ENCODE results near the gene SLIT2. TPM values are rescaled to one million over a fixed set of nuclear protein-coding genes. Genes with fewer than 3 reads are reported as not detected.

Gene SLIT2
- total RNA-seq, 1 donor from 2014 or later, result 11.6 TPM

DNA sequence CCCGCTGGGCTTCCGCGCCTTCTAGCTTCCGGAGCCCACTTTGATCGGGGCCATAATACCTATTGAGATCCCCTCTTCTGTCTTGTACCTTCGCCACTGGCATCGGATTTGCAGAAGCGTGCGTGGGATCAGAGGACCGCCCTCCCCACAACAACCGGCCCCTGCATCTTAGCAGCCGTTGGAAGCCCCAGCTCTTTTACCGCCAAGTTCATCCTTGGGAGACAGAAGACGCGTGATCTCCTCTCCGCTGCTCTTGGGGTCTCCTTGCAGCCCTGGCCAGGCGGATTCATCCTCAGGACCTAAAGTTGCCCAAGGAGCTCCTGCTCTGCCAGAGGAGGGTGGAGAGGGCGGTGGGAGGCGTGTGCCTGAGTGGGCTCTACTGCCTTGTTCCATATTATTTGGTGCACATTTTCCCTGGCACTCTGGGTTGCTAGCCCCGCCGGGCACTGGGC lies 1.6 kb downstream of the SLIT2 start:
- peaks cover 67% of the 10 kb centered on the region for H3K27me3 Mint-ChIP-seq
- no peaks in the 10 kb centered on the region for H3K9me3 Mint-ChIP-seq (ENCODE audit: low read depth)
- H3K36me3 Mint-ChIP-seq (ENCODE audit: insufficient read depth), result no peaks in the 10 kb centered on the region
- peak overlapping the region; percentile 41 for H3K27ac Mint-ChIP-seq
- no peak for DNase-seq (ENCODE audit: low spot score, unreplicated experiment)
- peak overlapping the region; percentile 89 for H3K4me3 Mint-ChIP-seq (ENCODE audit: low read depth)
- H3K4me1 Mint-ChIP-seq (ENCODE audit: low read depth), result peaks cover 28% of the 10 kb centered on the region
- TF ChIP-seq, protein P1, sequence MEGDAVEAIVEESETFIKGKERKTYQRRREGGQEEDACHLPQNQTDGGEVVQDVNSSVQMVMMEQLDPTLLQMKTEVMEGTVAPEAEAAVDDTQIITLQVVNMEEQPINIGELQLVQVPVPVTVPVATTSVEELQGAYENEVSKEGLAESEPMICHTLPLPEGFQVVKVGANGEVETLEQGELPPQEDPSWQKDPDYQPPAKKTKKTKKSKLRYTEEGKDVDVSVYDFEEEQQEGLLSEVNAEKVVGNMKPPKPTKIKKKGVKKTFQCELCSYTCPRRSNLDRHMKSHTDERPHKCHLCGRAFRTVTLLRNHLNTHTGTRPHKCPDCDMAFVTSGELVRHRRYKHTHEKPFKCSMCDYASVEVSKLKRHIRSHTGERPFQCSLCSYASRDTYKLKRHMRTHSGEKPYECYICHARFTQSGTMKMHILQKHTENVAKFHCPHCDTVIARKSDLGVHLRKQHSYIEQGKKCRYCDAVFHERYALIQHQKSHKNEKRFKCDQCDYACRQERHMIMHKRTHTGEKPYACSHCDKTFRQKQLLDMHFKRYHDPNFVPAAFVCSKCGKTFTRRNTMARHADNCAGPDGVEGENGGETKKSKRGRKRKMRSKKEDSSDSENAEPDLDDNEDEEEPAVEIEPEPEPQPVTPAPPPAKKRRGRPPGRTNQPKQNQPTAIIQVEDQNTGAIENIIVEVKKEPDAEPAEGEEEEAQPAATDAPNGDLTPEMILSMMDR (IDR thresholded peaks at IDR 0.05; ENCODE audit: unreplicated experiment), result no peak

GRCh38 chr4:20253735-20254409 lies 2.2 kb downstream of the SLIT2 start:
- H3K36me3 Mint-ChIP-seq (ENCODE audit: insufficient read depth), result no peaks in the 10 kb centered on the region
- no peak overlapping the region for H3K27ac Mint-ChIP-seq
- no peak for DNase-seq (ENCODE audit: low spot score, unreplicated experiment)
- peaks cover 28% of the 10 kb centered on the region for H3K4me1 Mint-ChIP-seq (ENCODE audit: low read depth)
- H3K9me3 Mint-ChIP-seq (ENCODE audit: low read depth), result no peaks in the 10 kb centered on the region
- H3K27me3 Mint-ChIP-seq, result peaks cover 67% of the 10 kb centered on the region
- TF ChIP-seq, protein P1 (IDR thresholded peaks at IDR 0.05; ENCODE audit: unreplicated experiment), result no peak
- peak overlapping the region; percentile 89 for H3K4me3 Mint-ChIP-seq (ENCODE audit: low read depth)

DNA sequence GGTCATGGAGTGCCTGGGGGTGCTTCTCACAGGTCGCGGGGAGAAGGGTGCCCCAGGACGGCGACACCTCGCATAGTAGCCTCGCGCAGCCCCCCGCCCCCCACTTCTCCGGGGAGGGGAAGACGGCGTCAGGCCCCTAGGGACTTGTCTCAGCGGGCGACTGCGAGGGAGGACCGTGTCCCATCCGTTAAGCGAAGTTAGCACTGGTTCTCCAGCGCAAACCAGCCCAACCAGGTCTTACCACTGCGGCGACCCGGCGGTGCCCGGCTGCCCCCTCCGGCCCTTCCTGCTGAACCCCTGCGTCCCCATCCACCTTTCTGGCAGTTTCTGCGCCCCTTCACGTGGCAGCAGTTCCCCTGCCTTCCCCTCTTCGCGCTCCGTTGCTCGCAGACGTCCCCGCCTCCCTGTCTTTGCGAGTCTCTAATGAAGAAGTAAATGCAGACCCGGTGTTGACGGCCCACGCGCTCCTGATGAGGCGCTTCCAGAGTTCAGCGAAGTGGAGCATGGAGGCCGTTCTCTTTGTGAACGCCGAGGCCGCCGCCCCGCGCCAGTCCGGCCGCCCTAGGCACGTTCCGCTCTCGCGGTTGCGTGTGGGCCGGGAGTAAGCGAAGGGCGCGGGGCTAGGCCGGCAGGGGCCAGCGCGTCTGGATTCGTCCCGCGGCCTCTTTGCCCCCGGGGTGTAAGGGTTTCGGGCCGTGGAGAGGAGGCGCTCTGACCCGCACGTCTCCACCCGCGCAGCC lies 3.0 kb downstream of the SLIT2 start:
- TF ChIP-seq, protein P1 (IDR thresholded peaks at IDR 0.05; ENCODE audit: unreplicated experiment), result no peak
- H3K36me3 Mint-ChIP-seq (ENCODE audit: insufficient read depth), result no peaks in the 10 kb centered on the region
- peaks cover 62% of the 10 kb centered on the region for H3K27me3 Mint-ChIP-seq
- no peaks in the 10 kb centered on the region for H3K9me3 Mint-ChIP-seq (ENCODE audit: low read depth)
- peak overlapping the region; percentile 89 for H3K4me3 Mint-ChIP-seq (ENCODE audit: low read depth)
- peak; percentile 28 for DNase-seq (ENCODE audit: low spot score, unreplicated experiment)
- H3K27ac Mint-ChIP-seq, result peak overlapping the region; percentile 70
- H3K4me1 Mint-ChIP-seq (ENCODE audit: low read depth), result peaks cover 31% of the 10 kb centered on the region

DNA sequence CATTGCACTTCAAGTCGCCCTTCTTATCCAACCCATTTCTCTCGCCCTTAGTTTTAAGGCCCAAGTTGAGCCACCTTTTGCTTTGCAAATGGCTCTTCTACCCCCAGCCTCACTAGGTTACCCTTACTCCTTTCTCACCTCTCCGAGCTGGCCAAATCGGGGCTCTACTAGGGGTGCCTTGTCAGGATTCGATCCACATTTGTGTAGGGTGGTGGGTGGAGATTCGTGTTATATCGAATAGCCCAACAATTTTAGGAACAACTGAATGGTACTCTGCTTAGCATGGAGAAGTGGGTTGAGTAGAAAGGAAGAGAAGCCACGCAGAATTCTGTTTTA lies 3.5 kb downstream of the SLIT2 start:
- TF ChIP-seq, protein P1 (IDR thresholded peaks at IDR 0.05; ENCODE audit: unreplicated experiment), result no peak
- Mint-ChIP-seq H3K27me3 (peaks cover 61% of the 10 kb centered on the region), H3K27ac (no peak overlapping the region), H3K4me3 (ENCODE audit: low read depth) (peak overlapping the region; percentile 89), H3K4me1 (ENCODE audit: low read depth) (peaks cover 33% of the 10 kb centered on the region), H3K36me3 (ENCODE audit: insufficient read depth) (no peaks in the 10 kb centered on the region), H3K9me3 (ENCODE audit: low read depth) (no peaks in the 10 kb centered on the region)
- no peak for DNase-seq (ENCODE audit: low spot score, unreplicated experiment)

DNA sequence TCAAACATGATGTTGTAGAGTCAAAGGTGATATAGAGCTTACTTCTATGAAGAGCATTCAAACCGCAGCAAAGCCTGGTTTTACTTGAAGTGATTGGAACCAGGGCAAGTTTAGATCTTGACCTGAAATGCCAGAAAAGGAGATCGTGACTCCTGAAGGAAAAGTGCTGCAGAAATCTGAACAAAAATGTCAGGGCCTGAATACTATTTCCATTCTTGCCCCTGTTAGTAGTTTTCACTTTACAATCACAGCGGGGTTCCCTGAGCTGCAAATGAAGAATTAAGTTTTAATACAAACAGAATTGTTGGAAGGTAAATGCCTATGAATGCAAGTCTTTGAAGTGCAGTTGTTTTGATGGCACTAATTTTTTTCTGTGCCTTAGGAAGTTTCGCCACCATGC lies 4.1 kb downstream of the SLIT2 start:
- Mint-ChIP-seq H3K4me1 (ENCODE audit: low read depth) (peaks cover 35% of the 10 kb centered on the region), H3K4me3 (ENCODE audit: low read depth) (peak overlapping the region; percentile 29), H3K36me3 (ENCODE audit: insufficient read depth) (no peaks in the 10 kb centered on the region), H3K27me3 (peaks cover 55% of the 10 kb centered on the region), H3K9me3 (ENCODE audit: low read depth) (no peaks in the 10 kb centered on the region), H3K27ac (no peak overlapping the region)
- TF ChIP-seq, protein P1 (IDR thresholded peaks at IDR 0.05; ENCODE audit: unreplicated experiment), result no peak
- DNase-seq (ENCODE audit: low spot score, unreplicated experiment), result no peak

Data from progenitor cell of endocrine pancreas (in vitro differentiated cells).